NCI-H2107 treated with DMSO at 0.1 percent for 48 hours (cell line): ENCODE results near the gene MEF2A.

ENCODE experiments used
- DNase-seq: peaks from one replicate; lab custom pipeline; 2025; ENCODE audit not compliant: unreplicated experiment; lab: John Stamatoyannopoulos, UW

The MEF2A gene

DNA sequence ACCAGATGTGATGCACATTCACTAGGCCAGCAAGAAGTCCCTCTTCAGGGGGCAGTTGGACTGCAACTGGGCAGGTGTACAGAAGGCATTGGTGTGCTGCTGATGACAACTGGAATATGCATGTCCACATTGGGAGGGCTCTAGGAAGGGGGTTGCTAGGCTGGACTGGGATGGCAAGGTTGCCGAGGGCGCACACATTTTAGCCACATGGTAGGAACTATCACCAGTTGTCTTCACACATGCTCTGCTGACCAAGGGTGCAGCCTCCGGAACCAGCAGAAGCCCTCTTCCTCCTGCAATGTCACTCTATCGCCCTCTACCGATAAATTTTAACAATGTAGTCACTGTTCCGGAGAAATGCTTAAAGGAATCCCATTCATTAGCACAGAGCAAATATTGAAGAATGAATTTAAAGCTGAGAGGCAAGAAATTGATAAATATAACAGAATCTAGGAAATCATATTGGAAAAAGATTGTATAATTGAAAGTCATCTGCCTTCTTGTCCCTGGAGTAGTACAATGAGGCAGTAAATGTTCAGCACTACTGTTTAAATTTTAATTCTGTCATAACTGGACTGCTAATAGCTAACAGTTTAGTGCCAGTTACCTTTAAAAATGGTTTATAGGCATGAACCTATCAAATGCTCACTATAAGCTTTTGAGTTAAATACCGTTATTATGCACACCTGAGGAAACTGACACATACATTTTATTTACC lies 190.1 kb downstream of the MEF2A start:
- peak; percentile 46 for DNase-seq

DNA sequence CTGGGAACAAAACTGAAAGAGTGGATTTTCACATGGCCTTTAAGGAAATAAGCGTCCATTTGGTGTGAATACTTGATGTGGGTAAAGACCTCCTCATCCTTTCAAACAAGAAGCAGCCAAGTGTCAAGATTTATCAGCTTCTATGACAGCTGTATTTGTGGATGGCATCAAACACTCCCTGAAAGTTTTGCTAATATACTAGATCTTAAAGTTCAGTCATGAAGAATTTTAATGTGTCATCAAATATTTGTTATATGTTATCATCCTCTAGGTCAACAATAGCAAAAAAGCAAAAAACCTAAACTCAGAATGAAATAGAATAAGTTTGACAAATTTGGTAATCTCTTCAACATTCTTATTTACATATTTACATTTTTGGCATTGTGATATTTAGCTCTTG lies 196.5 kb downstream of the MEF2A start:
- DNase-seq, result no peak

DNA sequence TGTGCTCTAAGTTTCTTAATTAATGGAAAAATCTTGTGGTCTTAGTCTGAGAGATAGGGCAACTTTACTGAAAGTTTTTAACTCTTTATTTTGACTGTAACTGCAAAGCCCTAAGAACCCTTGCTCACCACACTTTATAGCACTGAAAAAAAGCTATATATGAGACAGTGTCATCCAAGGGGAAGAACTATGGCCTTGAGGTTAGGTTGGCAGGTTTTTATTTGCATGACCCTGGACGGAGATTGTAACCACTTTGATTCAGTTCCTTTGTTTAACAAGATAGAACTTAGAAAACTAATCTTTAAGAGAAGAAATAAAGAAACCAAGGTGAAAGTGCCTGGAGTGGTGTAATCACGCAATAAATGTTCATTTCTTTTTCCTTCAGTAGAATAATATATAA lies 198.0 kb downstream of the MEF2A start:
- DNase-seq, result no peak

DNA sequence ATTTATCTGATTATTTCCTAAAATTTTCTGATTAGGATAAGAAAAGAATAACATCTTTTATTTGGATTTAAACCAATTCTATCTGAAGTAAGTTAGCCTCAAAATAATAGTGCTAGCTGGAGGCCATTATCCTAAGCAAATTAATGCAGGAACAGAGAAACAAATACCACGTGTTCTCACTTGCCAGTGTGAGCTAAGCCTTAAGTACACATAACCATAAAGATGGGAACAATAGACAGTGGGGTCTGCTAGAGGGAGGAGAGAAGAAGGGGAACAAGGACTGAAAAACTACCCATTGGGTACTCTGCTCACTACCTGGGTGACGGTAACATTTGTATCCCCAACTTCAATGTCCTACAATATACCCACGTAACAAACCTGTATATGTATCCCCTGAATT lies 198.7 kb downstream of the MEF2A start:
- DNase-seq, result no peak
